Astrocyte of the cerebellum (primary cell): Measurements from ENCODE around the gene TAF15.

Experiments
- DNase-seq: peaks from one replicate; pipeline ENCODE4 v3.0.0-alpha.2; 2011; ENCODE audit warnings: low read depth
- H3K4me3 ChIP-seq: 2 replicates; pipeline ENCODE4 v1.5.1; 2011; ENCODE audit warnings: mild to moderate bottlenecking, low read depth, low read length, moderate library complexity
- in situ Hi-C: cut with HindIII; loops from 2 replicates; pipeline ENCODE4 v1.10.0; 2017; ENCODE audit warnings: low sequenced_read_pairs
- TF ChIP-seq, protein P1 (sequence below): IDR thresholded peaks from 2 replicates; pipeline ENCODE4 v1.5.1; 2012; ENCODE audit warnings: low read length, low read depth, moderate library complexity, mild to moderate bottlenecking; ENCODE audit errors: missing control alignments

TAF15 gene

DNA sequence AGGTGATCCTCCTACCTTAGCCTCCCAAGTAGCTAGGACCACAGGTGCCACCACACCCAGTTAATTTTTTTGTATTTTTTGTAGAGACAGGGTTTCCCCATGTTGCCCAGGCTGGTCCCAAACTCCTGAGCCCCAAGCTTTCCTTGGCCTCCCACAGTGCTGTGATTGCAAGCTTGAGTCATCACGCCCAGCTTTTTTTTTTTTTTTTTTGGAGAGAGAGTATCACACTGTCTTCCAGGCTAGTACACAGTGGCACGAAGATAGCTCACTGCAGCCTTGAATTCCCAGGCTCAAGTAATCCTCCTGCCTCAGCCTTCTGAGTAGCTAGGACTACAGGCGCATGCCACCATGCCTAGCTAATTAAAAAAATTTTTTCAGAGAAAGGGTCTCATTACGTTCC, 32.2 kb downstream of the TAF15 start:
- TF ChIP-seq, protein P1, sequence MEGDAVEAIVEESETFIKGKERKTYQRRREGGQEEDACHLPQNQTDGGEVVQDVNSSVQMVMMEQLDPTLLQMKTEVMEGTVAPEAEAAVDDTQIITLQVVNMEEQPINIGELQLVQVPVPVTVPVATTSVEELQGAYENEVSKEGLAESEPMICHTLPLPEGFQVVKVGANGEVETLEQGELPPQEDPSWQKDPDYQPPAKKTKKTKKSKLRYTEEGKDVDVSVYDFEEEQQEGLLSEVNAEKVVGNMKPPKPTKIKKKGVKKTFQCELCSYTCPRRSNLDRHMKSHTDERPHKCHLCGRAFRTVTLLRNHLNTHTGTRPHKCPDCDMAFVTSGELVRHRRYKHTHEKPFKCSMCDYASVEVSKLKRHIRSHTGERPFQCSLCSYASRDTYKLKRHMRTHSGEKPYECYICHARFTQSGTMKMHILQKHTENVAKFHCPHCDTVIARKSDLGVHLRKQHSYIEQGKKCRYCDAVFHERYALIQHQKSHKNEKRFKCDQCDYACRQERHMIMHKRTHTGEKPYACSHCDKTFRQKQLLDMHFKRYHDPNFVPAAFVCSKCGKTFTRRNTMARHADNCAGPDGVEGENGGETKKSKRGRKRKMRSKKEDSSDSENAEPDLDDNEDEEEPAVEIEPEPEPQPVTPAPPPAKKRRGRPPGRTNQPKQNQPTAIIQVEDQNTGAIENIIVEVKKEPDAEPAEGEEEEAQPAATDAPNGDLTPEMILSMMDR = no peak
- no peak for DNase-seq
- H3K4me3 ChIP-seq = no peak overlapping the region
- in situ Hi-C loops = no loop called here

DNA sequence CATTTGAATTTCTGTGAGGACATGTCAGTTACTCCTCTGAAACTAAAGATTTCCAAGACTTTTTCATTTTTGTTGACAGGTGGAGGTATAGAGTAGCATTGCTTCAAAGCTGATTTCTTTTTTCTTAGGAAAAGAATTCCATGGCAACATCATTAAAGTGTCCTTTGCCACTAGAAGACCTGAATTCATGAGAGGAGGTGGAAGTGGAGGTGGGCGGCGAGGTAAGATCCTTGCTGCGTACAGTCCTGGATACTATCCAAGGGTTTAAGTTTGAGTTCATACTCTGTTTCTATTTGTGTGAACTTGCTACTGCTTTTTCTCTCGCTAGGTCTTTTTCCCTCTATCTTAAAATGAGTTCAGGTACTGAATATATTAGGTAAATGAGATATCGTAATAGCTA, 33.0 kb downstream of the TAF15 start:
- no peak for DNase-seq
- no peak overlapping the region for H3K4me3 ChIP-seq
- in situ Hi-C loops = no loop called here
- TF ChIP-seq, protein P1 = no peak

DNA sequence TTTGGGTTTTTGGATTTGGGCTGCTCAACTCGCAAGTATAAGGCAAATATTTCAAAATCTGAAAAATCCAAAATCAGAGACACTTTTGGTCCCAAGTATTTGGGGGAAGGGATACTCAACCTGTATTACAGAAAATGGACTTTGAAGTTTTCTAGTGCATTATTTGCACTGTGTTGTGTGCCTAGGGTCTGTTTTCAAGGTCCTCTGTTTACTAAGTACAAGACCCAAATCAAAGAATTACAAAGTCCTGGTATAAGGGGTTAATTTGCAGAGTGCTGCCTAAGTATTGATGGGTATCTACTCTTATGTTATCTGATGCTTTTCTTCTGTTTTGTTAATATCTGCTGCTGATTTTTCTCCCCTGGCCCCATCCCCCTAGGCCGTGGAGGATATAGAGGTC, 34.4 kb downstream of the TAF15 start:
- in situ Hi-C loops = no loop called here
- no peak for DNase-seq
- TF ChIP-seq, protein P1 = no peak
- no peak overlapping the region for H3K4me3 ChIP-seq

DNA sequence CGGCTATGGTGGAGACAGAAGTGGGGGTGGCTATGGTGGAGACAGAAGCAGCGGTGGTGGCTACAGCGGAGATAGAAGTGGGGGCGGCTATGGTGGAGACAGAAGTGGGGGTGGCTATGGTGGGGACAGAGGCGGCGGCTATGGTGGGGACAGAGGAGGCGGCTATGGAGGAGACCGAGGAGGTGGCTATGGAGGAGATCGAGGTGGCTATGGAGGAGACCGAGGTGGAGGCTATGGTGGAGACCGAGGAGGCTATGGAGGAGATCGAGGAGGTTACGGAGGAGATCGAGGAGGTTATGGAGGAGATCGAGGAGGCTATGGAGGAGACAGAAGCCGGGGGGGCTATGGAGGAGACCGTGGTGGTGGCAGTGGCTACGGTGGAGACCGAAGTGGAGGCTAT, 35.3 kb downstream of the TAF15 start:
- no peak overlapping the region for H3K4me3 ChIP-seq
- no peak for DNase-seq
- in situ Hi-C loops = no loop called here
- TF ChIP-seq, protein P1 = no peak

DNA sequence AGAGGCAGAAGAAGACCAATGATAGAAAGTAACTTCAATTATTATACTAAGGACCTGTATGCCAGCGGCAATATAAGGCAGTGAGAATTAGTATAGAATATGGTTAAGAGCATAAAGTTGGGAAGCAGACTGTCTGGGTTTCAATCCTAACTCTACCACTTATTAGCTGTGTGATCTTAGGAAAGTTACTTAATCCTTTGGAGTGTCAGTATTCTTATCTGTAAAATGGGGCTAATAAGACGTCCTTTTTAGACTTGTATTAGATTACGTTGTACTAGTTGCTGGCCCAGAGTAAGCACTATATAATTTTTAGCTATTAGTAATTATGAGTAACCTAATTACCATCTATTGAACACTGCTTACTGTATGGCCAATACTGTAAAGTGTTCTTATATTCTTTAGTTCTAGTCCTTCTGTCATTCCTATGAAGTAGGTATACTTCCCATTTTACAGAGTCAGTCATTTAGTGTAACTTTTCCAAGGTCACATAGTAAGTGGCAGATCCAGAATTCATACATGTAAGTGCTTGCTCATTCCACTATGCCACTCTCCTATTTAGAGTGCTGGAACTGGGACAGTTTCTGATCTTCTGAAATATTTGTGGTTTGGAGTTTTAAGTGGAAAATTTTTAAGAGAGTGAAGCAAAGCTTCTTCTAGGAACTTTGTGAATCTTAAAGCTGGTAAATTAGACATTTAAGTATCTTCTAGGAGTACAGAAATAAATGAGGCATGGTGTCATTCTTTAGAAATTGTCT, 36.9 kb downstream of the TAF15 start:
- H3K4me3 ChIP-seq = no peak overlapping the region
- in situ Hi-C loops = no loop called here
- TF ChIP-seq, protein P1 = no peak
- peak; percentile 4 for DNase-seq

DNA sequence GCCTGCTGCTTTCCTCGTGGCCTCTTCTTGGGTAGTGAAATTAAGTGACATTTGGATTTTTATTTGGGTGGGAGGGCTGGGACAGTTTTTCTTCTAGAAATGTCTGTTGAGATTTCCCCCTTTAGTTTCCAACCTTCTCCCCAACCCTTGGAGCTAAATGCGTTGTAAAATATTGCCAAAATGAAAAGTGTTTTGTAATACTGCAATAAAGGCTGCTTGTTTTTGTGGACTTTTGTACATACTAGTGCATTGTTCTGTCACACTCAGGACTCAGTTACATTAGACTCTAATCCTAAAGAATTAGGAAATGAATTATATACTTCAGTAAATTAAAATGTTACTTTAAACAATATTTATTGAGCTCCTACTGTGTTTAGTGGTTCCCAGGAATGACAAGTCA, 37.7 kb downstream of the TAF15 start:
- DNase-seq = no peak

More for the DNA sequence above, 37.7 kb downstream of the TAF15 start:
- in situ Hi-C loops = no loop called here
- H3K4me3 ChIP-seq = no peak overlapping the region
- TF ChIP-seq, protein P1 = no peak
